H1 (cell line): Measurements from ENCODE around the gene RHBG. TPM values are rescaled to one million over a fixed set of nuclear protein-coding genes. Genes with fewer than 3 reads are reported as not detected.

Experiments used
- CTCF ChIA-PET: fragments of 300-600 bp; sonication (Branson Sonifier 250); formaldehyde crosslinking; loops from one replicate; lab custom pipeline; 2021; ENCODE audit not compliant: partially characterized antibody; lab: Charles Lee
- POLR2A ChIA-PET: fragments of 300-600 bp; sonication (Branson Sonifier 250); formaldehyde crosslinking; loops from one replicate; lab custom pipeline; 2021; ENCODE audit warnings: inconsistent platforms; ENCODE audit not compliant: partially characterized antibody; lab: Charles Lee
- DNase-seq, 2 experiments: peaks; one replicate each; pipeline versions ENCODE4 v3.0.0 to v3.0.0-alpha.2; 2010 to 2022; ENCODE audit warnings: low spot score in 2 of 2, low read depth in 1 of 2, mixed read lengths in 1 of 2
- FAIRE-seq: peaks from 2 replicates; lab custom pipeline; 2011; peaks lifted over from hg19 to GRCh38; lab: Jason Lieb, UNC
- H2AFZ ChIP-seq: 2 replicates; pipeline ENCODE4 v1.8.1; 2012; ENCODE audit warnings: low read length, inconsistent platforms
- H2AK5ac ChIP-seq: 2 replicates; pipeline ENCODE4 v1.6.1; 2013; ENCODE audit warnings: low read depth, low read length
- H2BK120ac ChIP-seq: replicated peaks from 2 replicates; pipeline ENCODE3; 2013; ENCODE audit warnings: low read depth, low read length, inconsistent platforms
- H2BK12ac ChIP-seq: 2 replicates; pipeline ENCODE4 v1.6.1; 2013; ENCODE audit warnings: low read depth, low read length
- H2BK15ac ChIP-seq: 2 replicates; pipeline ENCODE4 v1.6.1; 2013; ENCODE audit warnings: low read length
- H2BK20ac ChIP-seq: 2 replicates; pipeline ENCODE4 v1.6.1; 2013; ENCODE audit warnings: low read length
- H2BK5ac ChIP-seq: 2 replicates; pipeline ENCODE4 v1.6.1; 2013; ENCODE audit warnings: low read depth, low read length
- H3K14ac ChIP-seq: 2 replicates; pipeline ENCODE4 v1.6.1; 2013; ENCODE audit warnings: inconsistent platforms; ENCODE audit not compliant: insufficient read length
- H3K18ac ChIP-seq: 2 replicates; pipeline ENCODE4 v1.6.1; 2013; ENCODE audit warnings: low read length; ENCODE audit errors: extremely low read depth
- H3K23ac ChIP-seq: 2 replicates; pipeline ENCODE4 v1.6.1; 2013; ENCODE audit warnings: inconsistent platforms; ENCODE audit not compliant: insufficient read length
- H3K23me2 ChIP-seq: 2 replicates; pipeline ENCODE4 v1.6.1; 2013; ENCODE audit warnings: low read depth, low read length
- H3K27ac ChIP-seq: 2 replicates; pipeline ENCODE4 v1.6.1; 2011; ENCODE audit warnings: low read depth, low read length, inconsistent platforms
- H3K27me3 ChIP-seq, 4 experiments: replicated peaks in 1 of 4; 1 replicate in 1 of 4; 2 replicates in 3 of 4; pipeline versions ENCODE4 v1.6.1 to v1.8.1; 2011 to 2013; ENCODE audit warnings: low read length in 3 of 4, mild to moderate bottlenecking in 3 of 4, inconsistent platforms in 2 of 4, mixed read lengths in 2 of 4, moderate library complexity in 1 of 4; ENCODE audit not compliant: control insufficient read depth in 3 of 4, insufficient read depth in 3 of 4; ENCODE audit errors: extremely low read depth in 1 of 4
- H3K36me3 ChIP-seq, 4 experiments: 2 replicates each; pipeline versions ENCODE4 v1.6.1 to v1.8.1; 2011 to 2013; ENCODE audit warnings: mild to moderate bottlenecking in 4 of 4, low read length in 3 of 4, moderate library complexity in 2 of 4, control low read depth in 1 of 4, inconsistent platforms in 1 of 4; ENCODE audit not compliant: insufficient read depth in 4 of 4, control insufficient read depth in 2 of 4
- H3K4ac ChIP-seq: replicated peaks from 2 replicates; pipeline ENCODE3; 2013; ENCODE audit warnings: low read length, low read depth, mixed read lengths, inconsistent platforms; ENCODE audit not compliant: insufficient read length
- H3K4me1 ChIP-seq, 4 experiments: replicated peaks in 1 of 4; 1 replicate in 1 of 4; 2 replicates in 3 of 4; pipeline versions ENCODE4 v1.6.1 to v1.8.1; 2011 to 2013; ENCODE audit warnings: low read length in 3 of 4, inconsistent platforms in 2 of 4, mixed read lengths in 1 of 4; ENCODE audit not compliant: insufficient read depth in 4 of 4, control insufficient read depth in 3 of 4
- H3K4me2 ChIP-seq, 2 experiments: 2 replicates each; pipeline versions ENCODE4 v1.6.1 to v1.8.1; 2011 to 2013; ENCODE audit warnings: low read depth in 2 of 2, low read length in 2 of 2, control low read depth in 1 of 2, inconsistent platforms in 1 of 2, mild to moderate bottlenecking in 1 of 2; ENCODE audit not compliant: insufficient read depth in 1 of 2
- H3K4me3 ChIP-seq, 4 experiments: fragments of 200-600, 300-600 bp in 1 of 4; sonication (generic), shearing (Covaris generic), sonication (Bioruptor Twin) in 1 of 4; 2 replicates each; pipeline versions ENCODE4 v1.5.1 to v1.8.1; 2011 to 2016; ENCODE audit warnings: low read length in 4 of 4, low read depth in 3 of 4, control low read depth in 2 of 4, inconsistent platforms in 2 of 4, mild to moderate bottlenecking in 2 of 4, mixed read lengths in 1 of 4, moderate library complexity in 1 of 4; ENCODE audit not compliant: insufficient read depth in 2 of 4; ENCODE audit errors: extremely low read depth in 1 of 4
- H3K56ac ChIP-seq: replicated peaks from 2 replicates; pipeline ENCODE3; 2013; ENCODE audit warnings: low read depth, mild to moderate bottlenecking, mixed read lengths, low read length, inconsistent platforms; ENCODE audit not compliant: insufficient read length
- H3K79me1 ChIP-seq: 2 replicates; pipeline ENCODE4 v1.6.1; 2013; ENCODE audit warnings: low read depth, low read length, control low read depth
- H3K79me2 ChIP-seq, 2 experiments: 2 replicates each; pipeline versions ENCODE4 v1.6.1 to v1.8.1; 2012 to 2013; ENCODE audit warnings: low read length in 2 of 2, mild to moderate bottlenecking in 2 of 2, inconsistent platforms in 1 of 2; ENCODE audit not compliant: insufficient read depth in 2 of 2, control insufficient read depth in 1 of 2
- H3K9ac ChIP-seq, 4 experiments: replicated peaks in 1 of 4; 1 replicate in 1 of 4; 2 replicates in 3 of 4; pipeline versions ENCODE4 v1.6.1 to v1.8.1; 2011 to 2013; ENCODE audit warnings: low read depth in 3 of 4, low read length in 3 of 4, control low read depth in 2 of 4, mild to moderate bottlenecking in 2 of 4, moderate library complexity in 2 of 4, inconsistent platforms in 1 of 4; ENCODE audit errors: extremely low read depth in 1 of 4
- H3K9me3 ChIP-seq, 2 experiments: 2 replicates each; pipeline versions ENCODE4 v1.6.1 to v1.8.1; 2012 to 2013; ENCODE audit warnings: mild to moderate bottlenecking in 2 of 2, moderate library complexity in 2 of 2, control low read depth in 1 of 2, inconsistent platforms in 1 of 2, low read depth in 1 of 2, low read length in 1 of 2, mixed read lengths in 1 of 2; ENCODE audit not compliant: insufficient read depth in 2 of 2
- H4K20me1 ChIP-seq, 2 experiments: replicated peaks in 1 of 2; 2 replicates each; pipeline versions ENCODE3 to v1.8.1; 2011 to 2013; ENCODE audit warnings: inconsistent platforms in 2 of 2, low read length in 2 of 2, mild to moderate bottlenecking in 1 of 2; ENCODE audit not compliant: insufficient read depth in 2 of 2, control insufficient read depth in 1 of 2
- H4K5ac ChIP-seq: 2 replicates; pipeline ENCODE4 v1.6.1; 2013; ENCODE audit warnings: low read length, low read depth, mixed read lengths, inconsistent platforms; ENCODE audit not compliant: insufficient read length
- H4K8ac ChIP-seq: 2 replicates; pipeline ENCODE4 v1.8.0; 2013; ENCODE audit warnings: mild to moderate bottlenecking, moderate library complexity, low read length, inconsistent platforms; ENCODE audit not compliant: insufficient read depth; ENCODE audit errors: extremely low read depth
- H4K91ac ChIP-seq: replicated peaks from 2 replicates; pipeline ENCODE3; 2013; ENCODE audit warnings: low read length, mixed read lengths, inconsistent platforms; ENCODE audit not compliant: insufficient read length
- EP300 ChIP-seq, 2 experiments: IDR thresholded peaks; 1 replicate in 1 of 2; 2 replicates in 1 of 2; pipeline ENCODE4 v1.6.1; 2011 to 2012; ENCODE audit warnings: low read depth in 2 of 2, low read length in 2 of 2, mild to moderate bottlenecking in 2 of 2, borderline replicate concordance in 1 of 2, inconsistent platforms in 1 of 2, moderate library complexity in 1 of 2
- MAFK ChIP-seq: IDR thresholded peaks from 2 replicates; pipeline ENCODE4 v1.6.1; 2012; ENCODE audit warnings: low read depth, mild to moderate bottlenecking, improper control_type of control experiment, low read length
- WGBS, 2 experiments: shearing (Covaris generic) in 1 of 2; methylation state at CpG; one replicate each; pipeline versions ENCODE4 v1.1.6 to v1.1.7; 2013 to 2015; ENCODE audit warnings: low lambda C conversion rate in 2 of 2, mixed read lengths in 2 of 2, inconsistent platforms in 1 of 2, low coverage in 1 of 2, missing lambda C conversion rate in 1 of 2; ENCODE audit not compliant: insufficient replicate concordance in 2 of 2, insufficient coverage in 1 of 2, insufficient read length in 1 of 2; ENCODE audit errors: extremely low coverage in 1 of 2, missing lambda C conversion rate in 1 of 2; 5-methylcytosine and 5-hydroxymethylcytosine counted together
- polyA plus RNA-seq, 7 experiments: library from polyadenylated mRNA; depleted of rRNA in 3 of 7; stranded (reverse) in 5 of 7; unstranded in 2 of 7; fragments of >200 nt in 5 of 7; fragments of 200-250 nt in 2 of 7; gene quantifications; 1 replicate in 5 of 7; 2 replicates in 1 of 7; 4 replicates in 1 of 7; pipeline versions ENCODE4 v1.2.1 to v1.2.3, GENCODE V29; 2011 to 2013; ENCODE audit warnings: missing spikeins in 2 of 7, mixed read lengths in 2 of 7
- total RNA-seq: library from RNA; stranded (reverse); fragmentation: NEBNext Ultra II Directional; extraction: Animal tissue kit (Norgen Biotek cat#: 25700); gene quantifications from 2 replicates; pipeline ENCODE4 v1.2.1, GENCODE V29; 2021
- TF ChIP-seq, protein P1 (sequence below): IDR thresholded peaks from 2 replicates; pipeline ENCODE4 v1.6.1; 2012; ENCODE audit warnings: inconsistent platforms

The RHBG gene
- total and polyA plus RNA-seq, 2 of the 8 experiments (the other 6 are each of a cell fraction or from before 2014, with no cell fraction given), result 2.6 to 2.7 TPM

GRCh38 chr1:156430866-156431265, 61.9 kb downstream of the RHBG start:
- WGBS, 2 experiments, result no CpG with 5 or more reads among the region's 3 CpGs

More at GRCh38 chr1:156430866-156431265, 61.9 kb downstream of the RHBG start:
- peaks cover 73 to 100% (median 98%) of the 10 kb centered on the region in 4 experiments for H3K27me3 ChIP-seq
- no peak overlapping the region for H3K14ac ChIP-seq
- H3K4me3 ChIP-seq, result peak overlapping the region in 1 of 4 experiments; percentile 42; a peak in 1 of 8 replicates
- H3K4me1 ChIP-seq, result peaks cover 14 to 38% (median 18%) of the 10 kb centered on the region in 4 experiments
- FAIRE-seq, result no peak
- H2BK120ac ChIP-seq, result no peak overlapping the region
- H2BK15ac ChIP-seq, result no peak overlapping the region
- H3K79me1 ChIP-seq, result no peaks in the 10 kb centered on the region
- no peak overlapping the region for H3K23ac ChIP-seq
- H4K20me1 ChIP-seq, result peaks cover 2 to 14% of the 10 kb centered on the region in 2 experiments
- CTCF ChIA-PET, result interaction anchor here (1.3 to 14.9 kb wide), 7 partner anchors 8 to 193 kb away, joined by 3 to 217 read pairs (median 59); no protein-coding TSS in a partner anchor
- H4K8ac ChIP-seq, result no peak overlapping the region
- H3K36me3 ChIP-seq, result peaks cover 0 to 5% (median 0%) of the 10 kb centered on the region in 4 experiments; a peak in 1 of 8 replicates
- no peak for DNase-seq
- H3K18ac ChIP-seq, result no peak overlapping the region
- H3K79me2 ChIP-seq, result no peaks in the 10 kb centered on the region
- no peak overlapping the region for H3K27ac ChIP-seq
- H3K4ac ChIP-seq, result no peak overlapping the region
- TF ChIP-seq, protein P1, sequence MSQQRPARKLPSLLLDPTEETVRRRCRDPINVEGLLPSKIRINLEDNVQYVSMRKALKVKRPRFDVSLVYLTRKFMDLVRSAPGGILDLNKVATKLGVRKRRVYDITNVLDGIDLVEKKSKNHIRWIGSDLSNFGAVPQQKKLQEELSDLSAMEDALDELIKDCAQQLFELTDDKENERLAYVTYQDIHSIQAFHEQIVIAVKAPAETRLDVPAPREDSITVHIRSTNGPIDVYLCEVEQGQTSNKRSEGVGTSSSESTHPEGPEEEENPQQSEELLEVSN, result no peak
- TF ChIP-seq EP300 (IDR thresholded peaks at IDR 0.05; ENCODE audit: borderline replicate concordance in 1 of 2, low read depth in 2 of 2, low read length in 2 of 2) (no peak), MAFK (no peak)
- no peak overlapping the region for H4K91ac ChIP-seq
- peak overlapping the region in 1 of 2 experiments; percentile 67; a peak in 1 of 4 replicates for H3K4me2 ChIP-seq
- peaks cover 5% of the 10 kb centered on the region; the same call in 1 of the 2 replicates for H3K23me2 ChIP-seq
- H3K9ac ChIP-seq, result no peak overlapping the region
- no peaks in the 10 kb centered on the region for H3K9me3 ChIP-seq
- H2BK20ac ChIP-seq, result no peak overlapping the region
- no peak overlapping the region for H2BK12ac ChIP-seq
- H3K56ac ChIP-seq, result no peak overlapping the region
- H2BK5ac ChIP-seq, result no peak overlapping the region
- no peak overlapping the region for H2AFZ ChIP-seq
- POLR2A ChIA-PET, result interaction anchor here (0.7 to 2.4 kb wide), 8 partner anchors 9 to 229 kb away, joined by 3 to 23 read pairs (median 6); no protein-coding TSS in a partner anchor
- no peak overlapping the region for H2AK5ac ChIP-seq
- H4K5ac ChIP-seq, result no peak overlapping the region
